HepG2 (cell line): ENCODE measurements around the gene ABI3. TPM values are rescaled to one million over a fixed set of nuclear protein-coding genes. Genes with fewer than 3 reads are reported as not detected.

Experiments
- ATAC-seq: fragments of 200-7000 bp; cut with Tn5 transposase; 3 replicates; pipeline ENCODE4 v1.9.1; 2020; ENCODE audit warnings: mild to moderate bottlenecking, moderate library complexity
- BruUV-seq: library from RNA; stranded (reverse); fragments of 400-500 nt; replicated peaks from 2 replicates; lab custom pipeline; 2021; lab: Mats Ljungman, UMichigan
- CTCF ChIA-PET: fragments of 300-600 bp; formaldehyde crosslinking; extraction: SDS; loops from one replicate; lab custom pipeline; 2021; ENCODE audit warnings: low total read pairs, inconsistent platforms, low intra/inter-chr PET ratio; lab: Yijun Ruan, JAX
- POLR2A ChIA-PET: fragments of 350-600 bp; sonication (Branson Sonifier 250); formaldehyde crosslinking; loops from one replicate; lab custom pipeline; 2020; ENCODE audit warnings: antibody characterized with exemption, inconsistent platforms; lab: Yijun Ruan, JAX
- DNase-seq: peaks from one replicate; pipeline ENCODE4 v3.0.0-alpha.2; 2015; ENCODE audit warnings: low spot score
- FAIRE-seq: peaks from 3 replicates; lab custom pipeline; 2011; peaks lifted over from hg19 to GRCh38; lab: Jason Lieb, UNC
- H2AFZ ChIP-seq: one replicate; pipeline ENCODE4 v1.6.1; 2011; ENCODE audit warnings: low read length, inconsistent platforms
- H3K27ac ChIP-seq: fragments of 300-600 bp; 3 replicates; pipeline ENCODE4 v1.8.0; 2011; ENCODE audit warnings: mixed run types, mild to moderate bottlenecking, mixed read lengths, low read length, inconsistent platforms; ENCODE audit not compliant: insufficient read depth; ENCODE audit errors: extremely low read length
- H3K27me3 ChIP-seq, 2 experiments: fragments of 200-600 bp in 1 of 2; 2 replicates in 1 of 2; 3 replicates in 1 of 2; pipeline versions ENCODE4 v1.6.0 to v1.8.0; 2011; ENCODE audit warnings: low read length in 2 of 2, mild to moderate bottlenecking in 2 of 2, moderate library complexity in 2 of 2, inconsistent platforms in 1 of 2; ENCODE audit not compliant: insufficient read depth in 2 of 2, control insufficient read depth in 1 of 2
- H3K36me3 ChIP-seq, 2 experiments: fragments of 200-600 bp in 1 of 2; replicated peaks in 1 of 2; 2 replicates in 1 of 2; 3 replicates in 1 of 2; pipeline versions ENCODE4 v1.5.1 to v1.8.0; 2011; ENCODE audit warnings: low read length in 2 of 2, inconsistent platforms in 1 of 2; ENCODE audit not compliant: insufficient read depth in 2 of 2, control insufficient read depth in 1 of 2
- H3K4me1 ChIP-seq: 2 replicates; pipeline ENCODE4 v1.5.1; 2012; ENCODE audit warnings: low read length, inconsistent platforms; ENCODE audit not compliant: insufficient read depth
- H3K4me2 ChIP-seq: 2 replicates; pipeline ENCODE4 v1.6.0; 2011; ENCODE audit warnings: low read depth, low read length, inconsistent platforms
- H3K4me3 ChIP-seq, 3 experiments: fragments of 200-600 bp in 1 of 3; sonication (generic), shearing (Covaris generic) in 1 of 3; replicated peaks in 1 of 3; 2 replicates each; pipeline ENCODE4 v1.5.1; 2011 to 2016; ENCODE audit warnings: low read length in 3 of 3, inconsistent platforms in 2 of 3, low read depth in 2 of 3, mild to moderate bottlenecking in 2 of 3, control low read depth in 1 of 3, mixed read lengths in 1 of 3; ENCODE audit not compliant: insufficient read depth in 1 of 3
- H3K79me2 ChIP-seq: one replicate; pipeline ENCODE4 v1.6.1; 2011; ENCODE audit warnings: low read length, inconsistent platforms; ENCODE audit not compliant: insufficient read depth
- H3K9ac ChIP-seq: 2 replicates; pipeline ENCODE4 v1.6.0; 2011; ENCODE audit warnings: mild to moderate bottlenecking, low read depth, low read length, inconsistent platforms; ENCODE audit not compliant: insufficient read depth
- H3K9me3 ChIP-seq: 2 replicates; pipeline ENCODE4 v1.5.1; 2012; ENCODE audit warnings: mild to moderate bottlenecking, low read length
- H4K20me1 ChIP-seq: 2 replicates; pipeline ENCODE4 v1.6.0; 2011; ENCODE audit warnings: inconsistent platforms, mild to moderate bottlenecking, low read length, moderate library complexity; ENCODE audit not compliant: insufficient read depth
- ARNTL ChIP-seq: sonication (generic); formaldehyde crosslinking; IDR thresholded peaks from 2 replicates; pipeline ENCODE4 v1.4.0; 2020; ENCODE audit warnings: mild to moderate bottlenecking, missing genetic modification reagents
- HIC2 ChIP-seq: sonication (generic); formaldehyde crosslinking; IDR thresholded peaks from 2 replicates; pipeline ENCODE4 v1.9.0; 2022; ENCODE audit warnings: low read depth, missing genetic modification reagents
- IRF2 ChIP-seq: IDR thresholded peaks from 2 replicates; pipeline ENCODE4 v1.6.1; 2018; ENCODE audit warnings: missing genetic modification reagents, missing compliant biosample characterization
- MLLT10 ChIP-seq: sonication (generic); formaldehyde crosslinking; IDR thresholded peaks from 2 replicates; pipeline ENCODE4 v1.4.0; 2020; ENCODE audit warnings: missing genetic modification reagents
- MTF1 ChIP-seq: sonication (generic); formaldehyde crosslinking; IDR thresholded peaks from 2 replicates; pipeline ENCODE4 v1.5.0; 2020; ENCODE audit warnings: missing genetic modification reagents
- SOX5 ChIP-seq: IDR thresholded peaks from 2 replicates; pipeline ENCODE4 v1.6.1; 2016; ENCODE audit warnings: borderline replicate concordance
- ZBTB21 ChIP-seq: sonication (generic); formaldehyde crosslinking; IDR thresholded peaks from 2 replicates; pipeline ENCODE4 v1.4.0; 2020; ENCODE audit warnings: missing genetic modification reagents
- ZMAT3 ChIP-seq: sonication (generic); formaldehyde crosslinking; conservative IDR thresholded peaks from 2 replicates; pipeline ENCODE4 v1.7.0; 2021; ENCODE audit warnings: missing genetic modification reagents
- ZNF101 ChIP-seq: sonication (generic); formaldehyde crosslinking; IDR thresholded peaks from 2 replicates; pipeline ENCODE4 v1.4.0; 2020; ENCODE audit warnings: mild to moderate bottlenecking, low read depth, missing genetic modification reagents, borderline replicate concordance
- ZNF17 ChIP-seq: sonication (generic); formaldehyde crosslinking; IDR thresholded peaks from 2 replicates; pipeline ENCODE4 v1.5.0; 2020; ENCODE audit warnings: mild to moderate bottlenecking, missing genetic modification reagents
- ZNF670 ChIP-seq: sonication (generic); formaldehyde crosslinking; IDR thresholded peaks from 2 replicates; pipeline ENCODE4 v1.8.0; 2022; ENCODE audit warnings: mild to moderate bottlenecking, missing genetic modification reagents, borderline replicate concordance
- ZNF674 ChIP-seq: sonication (generic); formaldehyde crosslinking; IDR thresholded peaks from 2 replicates; pipeline ENCODE4 v1.5.0; 2020; ENCODE audit warnings: low read depth, mild to moderate bottlenecking, missing genetic modification reagents
- WGBS: methylation state at CpG from one replicate; pipeline ENCODE4 v1.1.6; 2017; ENCODE audit warnings: low lambda C conversion rate; 5-methylcytosine and 5-hydroxymethylcytosine counted together
- in situ Hi-C: cut with HindIII; loops from 2 replicates; pipeline ENCODE4 v1.10.0; 2017; ENCODE audit warnings: low pct_unique_long_range_greater_than_20kb; ENCODE audit not compliant: extremely low pct_ligation_motif_present
- intact Hi-C: fragments of 100-400 bp; cut with micrococcal nuclease; formaldehyde crosslinking; loops from one replicate; pipeline ENCODE4 v1.10.0; 2022; ENCODE audit not compliant: unreplicated experiment
- polyA plus RNA-seq, 8 experiments: library from polyadenylated mRNA; depleted of rRNA in 3 of 8; stranded (reverse) in 7 of 8; unstranded in 1 of 8; fragments of >200 nt; fragmentation: Illumina TruSeq in 4 of 8; extraction: Trizol in 4 of 8; gene quantifications; 2 replicates each; pipeline versions ENCODE4 v1.2.1 to v1.2.3, GENCODE V29; 2011 to 2016; ENCODE audit warnings: low read depth in 4 of 8, missing spikeins in 1 of 8, mixed read lengths in 1 of 8; ENCODE audit not compliant: insufficient read depth in 1 of 8
- total RNA-seq, 5 experiments: library from RNA; depleted of rRNA; stranded (reverse); fragments of >200 nt; fragmentation: Illumina TruSeq; extraction: Trizol; gene quantifications; 2 replicates each; pipeline ENCODE4 v1.2.3, GENCODE V29; 2016; ENCODE audit warnings: low read depth in 1 of 5

Gene ABI3
- total and polyA plus RNA-seq, 2 of the 13 experiments (the other 11 are each of a cell fraction or from before 2014, with no cell fraction given) = not detected

DNA sequence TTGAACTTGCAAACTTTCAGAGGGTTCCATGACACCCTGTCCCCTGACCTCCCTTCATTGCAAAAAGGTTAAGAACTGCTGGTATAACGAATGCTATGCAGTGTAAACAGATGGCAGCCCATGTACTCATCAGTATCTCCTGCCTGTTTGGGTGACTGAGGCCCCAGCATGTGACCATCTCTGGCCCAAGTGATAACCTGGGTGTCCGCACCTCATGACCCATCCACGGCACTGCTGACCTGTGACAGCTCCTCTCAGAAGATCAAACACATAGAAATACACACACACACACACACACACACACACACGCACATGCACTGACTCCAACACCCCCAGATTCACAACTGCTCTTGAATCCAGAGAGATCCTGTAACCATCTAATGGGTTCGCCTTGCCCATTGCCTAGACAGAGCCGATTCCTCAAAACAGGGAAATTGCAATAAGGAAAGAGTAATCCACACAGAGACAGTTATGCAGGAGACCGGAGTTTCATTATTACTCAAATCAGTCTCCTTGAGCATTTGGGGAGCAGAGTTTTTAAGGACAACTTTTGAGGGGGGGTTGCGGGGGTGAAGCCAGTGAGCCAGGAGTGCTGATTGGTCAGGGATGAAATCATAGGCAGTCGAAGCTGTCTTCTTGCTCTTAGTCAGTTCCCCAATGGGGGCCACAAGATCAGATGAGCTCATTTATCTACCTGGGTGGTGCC lies 31.3 kb downstream of the ABI3 start:
- TF ChIP-seq ZNF17 (no peak), ZBTB21 (CRISPR knock-in tag) (no peak)
- TF ChIP-seq, all 625 proteins: peak for 0
- Histone ChIP-seq H3K27me3 (peaks cover 0 to 13% of the 10 kb centered on the region in 2 experiments; a peak in 4 of 5 replicates), H3K36me3 (no peaks in the 10 kb centered on the region), H2AFZ (no peak overlapping the region), H3K79me2 (no peaks in the 10 kb centered on the region), H3K4me1 (peaks cover 7% of the 10 kb centered on the region), H3K9me3 (no peaks in the 10 kb centered on the region), H3K4me2 (no peak overlapping the region), H3K27ac (no peak overlapping the region), H4K20me1 (no peaks in the 10 kb centered on the region), H3K4me3 (no peak overlapping the region), H3K9ac (no peak overlapping the region)
- ChIA-PET CTCF (no interaction called here), POLR2A (no interaction called here)
- in situ Hi-C loops = no loop called here
- no peak for ATAC-seq
- intact Hi-C loops = no loop called here
- WGBS = 45% methylated on average over 9 of the region's 9 CpGs
- FAIRE-seq = no peak
- BruUV-seq = no TSS peak
- no peak for DNase-seq

DNA sequence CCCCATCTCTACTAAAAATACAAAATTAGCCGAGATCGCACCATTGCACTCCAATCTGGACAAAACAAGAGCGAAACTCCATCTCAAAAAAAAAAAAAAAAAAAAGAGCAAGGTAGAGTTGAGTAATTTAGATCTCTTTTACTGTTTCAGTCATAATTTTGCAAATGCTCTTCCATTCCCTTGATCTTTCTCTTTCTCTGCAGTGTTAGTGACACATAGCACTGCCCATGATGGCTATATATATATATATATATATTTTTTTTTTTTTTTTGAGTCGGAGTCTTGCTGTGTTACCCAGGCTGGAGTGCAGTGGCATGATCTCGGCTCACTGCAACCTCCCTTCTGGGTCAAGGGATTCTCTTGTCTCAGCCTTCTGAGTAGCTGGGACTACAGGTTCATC lies 32.3 kb downstream of the ABI3 start:
- no peak overlapping the region for H3K27ac ChIP-seq
- no peak overlapping the region for H3K4me2 ChIP-seq
- intact Hi-C loops = no loop called here
- H3K79me2 ChIP-seq = no peaks in the 10 kb centered on the region
- H3K27me3 ChIP-seq = peaks cover 0 to 14% of the 10 kb centered on the region in 2 experiments; a peak in 4 of 5 replicates
- TF ChIP-seq ARNTL (CRISPR knock-in tag) (no peak), ZMAT3 (CRISPR knock-in tag) (no peak), MTF1 (CRISPR knock-in tag) (no peak), HIC2 (CRISPR knock-in tag) (no peak), ZNF670 (no peak), ZNF674 (CRISPR knock-in tag) (no peak), MLLT10 (CRISPR knock-in tag) (no peak), ZNF101 (CRISPR knock-in tag) (no peak), IRF2 (CRISPR knock-in tag) (no peak), SOX5 (CRISPR knock-in tag) (no peak)
- TF ChIP-seq, all 625 proteins: peak for 0
- H3K4me3 ChIP-seq = no peak overlapping the region
- ATAC-seq (no peak), FAIRE-seq (no peak), DNase-seq (no peak)
- H3K9ac ChIP-seq = no peak overlapping the region
- no peaks in the 10 kb centered on the region for H3K9me3 ChIP-seq
- no peaks in the 10 kb centered on the region for H3K4me1 ChIP-seq
- in situ Hi-C loops = no loop called here
- BruUV-seq = no TSS peak
- ChIA-PET CTCF (no interaction called here), POLR2A (no interaction called here)
- 50% methylated on average over 5 of the region's 5 CpGs for WGBS
- no peaks in the 10 kb centered on the region for H3K36me3 ChIP-seq
- H4K20me1 ChIP-seq = no peaks in the 10 kb centered on the region
- no peak overlapping the region for H2AFZ ChIP-seq
